Stomach (tissue), 4 donors: Measurements from ENCODE around the gene DACH2.

Experiments
- POLR2A ChIP-seq, 4 donors: fragments of 450-650 bp; IDR thresholded peaks; one replicate each; pipeline ENCODE4 v1.6.1; 2016; ENCODE audit warnings: antibody characterized with exemption in 4 of 4, control low read depth in 2 of 4, mild to moderate bottlenecking in 1 of 4, moderate library complexity in 1 of 4
- TF ChIP-seq, protein P1 (sequence below), 7 experiments: fragments of 450-650 bp in 4 of 7; fragments of 200-600 bp in 3 of 7; sonication (generic) in 3 of 7; IDR thresholded peaks; one replicate each; pipeline ENCODE4 v1.5.1; 2016 to 2019; ENCODE audit warnings: antibody characterized with exemption in 7 of 7, control low read depth in 2 of 7, mild to moderate bottlenecking in 1 of 7

DNA sequence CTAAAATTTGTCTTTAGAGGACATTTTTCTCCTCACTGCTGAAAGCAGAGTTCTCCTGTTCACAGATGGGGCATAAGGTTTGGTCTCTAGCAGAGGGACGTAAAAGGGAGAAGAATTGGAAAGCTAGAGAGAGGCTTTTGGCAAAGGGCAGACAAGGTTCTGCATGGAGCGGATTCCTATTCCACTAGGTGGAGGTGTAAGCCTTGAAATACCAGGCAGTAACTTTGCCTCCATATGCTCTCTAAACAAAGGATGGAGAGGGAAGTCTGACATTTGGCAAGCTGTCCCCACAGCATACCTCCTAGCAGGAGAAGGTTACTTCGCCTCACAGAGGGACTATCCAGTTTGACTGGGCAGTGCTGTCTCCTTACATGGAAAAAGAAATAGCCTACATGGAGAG, 174.7 kb downstream of the DACH2 start:
- TF ChIP-seq, protein P1, sequence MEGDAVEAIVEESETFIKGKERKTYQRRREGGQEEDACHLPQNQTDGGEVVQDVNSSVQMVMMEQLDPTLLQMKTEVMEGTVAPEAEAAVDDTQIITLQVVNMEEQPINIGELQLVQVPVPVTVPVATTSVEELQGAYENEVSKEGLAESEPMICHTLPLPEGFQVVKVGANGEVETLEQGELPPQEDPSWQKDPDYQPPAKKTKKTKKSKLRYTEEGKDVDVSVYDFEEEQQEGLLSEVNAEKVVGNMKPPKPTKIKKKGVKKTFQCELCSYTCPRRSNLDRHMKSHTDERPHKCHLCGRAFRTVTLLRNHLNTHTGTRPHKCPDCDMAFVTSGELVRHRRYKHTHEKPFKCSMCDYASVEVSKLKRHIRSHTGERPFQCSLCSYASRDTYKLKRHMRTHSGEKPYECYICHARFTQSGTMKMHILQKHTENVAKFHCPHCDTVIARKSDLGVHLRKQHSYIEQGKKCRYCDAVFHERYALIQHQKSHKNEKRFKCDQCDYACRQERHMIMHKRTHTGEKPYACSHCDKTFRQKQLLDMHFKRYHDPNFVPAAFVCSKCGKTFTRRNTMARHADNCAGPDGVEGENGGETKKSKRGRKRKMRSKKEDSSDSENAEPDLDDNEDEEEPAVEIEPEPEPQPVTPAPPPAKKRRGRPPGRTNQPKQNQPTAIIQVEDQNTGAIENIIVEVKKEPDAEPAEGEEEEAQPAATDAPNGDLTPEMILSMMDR (IDR thresholded peaks at IDR 0.05) = no peak
- TF ChIP-seq POLR2A (IDR thresholded peaks at IDR 0.05) = no peak
